NCI-H128 (cell line): ENCODE results near the gene SREBF2.

ENCODE experiments used
- DNase-seq: peaks from one replicate; lab custom pipeline; 2025; ENCODE audit not compliant: unreplicated experiment; lab: John Stamatoyannopoulos, UW

The SREBF2 gene

GRCh38 chr22:41875531-41876270 is 42.8 kb downstream of the SREBF2 start:
- no peak for DNase-seq

DNA sequence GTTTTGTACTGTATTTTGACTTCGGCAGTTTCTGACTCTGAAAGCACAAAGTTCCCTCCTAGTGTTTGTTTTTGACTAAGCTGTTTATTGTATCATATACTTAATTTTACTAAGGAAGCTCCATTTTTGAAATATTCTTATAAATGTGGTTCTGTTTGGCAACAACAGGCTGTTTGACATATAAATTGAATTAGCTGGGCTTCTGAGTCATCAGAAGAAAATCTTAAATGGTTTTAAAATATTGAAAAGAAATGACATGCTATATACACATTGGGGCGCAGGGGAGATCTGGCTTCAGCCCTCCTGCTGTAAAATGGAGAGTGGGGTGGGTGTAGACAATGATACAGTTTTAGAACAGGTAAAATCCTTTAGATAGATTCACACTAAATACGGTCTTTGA is 43.4 kb downstream of the SREBF2 start:
- no peak for DNase-seq

DNA sequence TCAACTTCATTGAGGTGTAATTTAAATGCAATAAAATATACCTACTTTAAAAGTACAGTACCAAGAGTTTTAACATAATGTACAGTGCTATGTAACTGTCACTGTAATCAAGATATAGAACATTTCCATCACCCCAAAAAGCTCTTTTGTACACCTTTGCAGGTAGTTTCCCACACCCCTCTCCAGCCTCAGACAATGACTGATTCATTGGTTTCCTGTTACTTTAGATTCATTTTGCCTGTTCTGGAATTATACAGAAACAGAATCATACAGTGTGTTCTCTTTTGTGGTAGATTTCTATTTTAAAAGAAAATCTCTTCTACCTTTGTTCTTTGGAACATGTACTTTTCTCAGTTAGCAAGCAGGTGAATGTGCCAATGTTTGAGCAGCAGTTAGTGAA is 43.8 kb downstream of the SREBF2 start:
- no peak for DNase-seq

- DNase-seq, result no peak
Observed at GRCh38 chr22:41880653-41881052, 47.7 kb downstream of the SREBF2 start.

- DNase-seq, result no peak
Observed at GRCh38 chr22:41883400-41883799, 50.5 kb downstream of the SREBF2 start.

- no peak for DNase-seq
Observed at GRCh38 chr22:41885116-41885515, 52.2 kb downstream of the SREBF2 start.

GRCh38 chr22:41885516-41885915 is 52.6 kb downstream of the SREBF2 start:
- no peak for DNase-seq

DNA sequence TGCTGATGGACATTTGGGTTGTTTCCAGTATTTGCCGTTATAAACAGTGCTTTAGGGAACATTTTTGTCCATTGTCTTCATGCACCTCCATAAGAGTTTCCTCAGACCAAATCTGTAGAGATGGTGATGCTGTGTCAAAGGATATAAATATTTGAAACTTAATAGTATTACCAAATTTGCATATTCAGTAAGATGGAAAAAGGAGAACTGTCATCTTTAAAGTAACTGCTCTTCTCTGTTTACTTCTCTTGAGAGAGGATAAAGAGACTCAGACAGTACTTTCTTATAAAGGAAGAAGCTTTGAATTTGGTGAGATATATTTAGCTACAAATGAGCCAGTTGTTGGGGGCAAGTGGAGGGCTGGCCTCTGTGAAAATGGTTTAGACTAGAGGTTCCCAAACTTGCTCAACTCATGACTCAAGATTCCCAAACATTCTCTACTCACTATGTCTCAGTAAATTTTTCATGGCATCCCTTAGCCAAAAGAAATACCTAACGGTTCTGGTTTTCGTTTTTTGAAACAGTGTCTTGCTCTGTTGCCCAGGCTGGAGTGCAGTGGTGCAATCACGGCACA is 55.8 kb downstream of the SREBF2 start:
- no peak for DNase-seq

DNA sequence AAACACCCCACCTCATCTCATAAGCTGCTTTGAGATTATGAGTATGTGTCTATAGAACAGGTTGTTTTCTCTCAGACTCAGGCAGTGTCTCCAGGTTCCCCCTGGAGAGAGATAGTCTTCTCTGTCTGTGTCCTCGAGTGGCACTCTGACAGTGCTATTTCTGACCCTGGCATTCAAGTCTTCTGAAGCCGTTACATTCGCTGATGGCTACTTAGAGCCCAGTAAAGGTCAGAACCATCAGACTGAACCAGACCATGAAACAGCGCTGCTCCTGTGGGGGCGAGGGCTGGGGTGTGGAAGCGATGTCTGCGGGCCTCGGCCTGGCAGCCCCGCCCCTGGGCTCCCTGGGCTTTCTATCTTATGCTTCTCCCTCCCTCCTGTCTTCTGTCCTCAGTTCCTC is 58.5 kb downstream of the SREBF2 start:
- DNase-seq, result no peak

DNA sequence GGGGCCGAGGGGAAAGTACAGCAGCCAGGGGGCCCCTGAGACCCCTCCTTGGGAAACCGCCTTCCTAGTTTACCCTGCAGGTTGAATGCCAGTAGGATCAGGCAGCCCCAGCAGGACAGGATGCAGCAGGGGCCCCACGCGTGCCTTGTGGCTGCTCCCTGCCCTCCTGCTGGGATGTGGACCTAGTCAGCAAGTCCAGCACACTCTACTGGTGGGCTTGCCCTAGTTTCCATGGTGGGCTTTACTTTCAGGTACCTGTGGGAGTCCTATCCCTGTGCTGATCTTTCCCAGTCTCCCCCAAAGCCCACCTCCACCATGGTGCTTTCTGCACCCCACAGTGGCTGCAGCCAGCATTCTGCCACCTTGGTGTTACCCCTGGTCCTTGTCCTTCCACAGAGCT is 59.8 kb downstream of the SREBF2 start:
- no peak for DNase-seq

GRCh38 chr22:41893591-41894375 is 60.9 kb downstream of the SREBF2 start:
- DNase-seq, result no peak

GRCh38 chr22:41898645-41899044 is 65.7 kb downstream of the SREBF2 start:
- no peak for DNase-seq

- DNase-seq, result no peak
Observed at GRCh38 chr22:41899110-41899509, 66.2 kb downstream of the SREBF2 start.

- DNase-seq, result no peak
Observed at GRCh38 chr22:41899992-41900651, 67.2 kb downstream of the SREBF2 start.

GRCh38 chr22:41900652-41901312 is 67.9 kb downstream of the SREBF2 start:
- DNase-seq, result no peak

- no peak for DNase-seq
Observed at GRCh38 chr22:41902016-41902415, 69.1 kb downstream of the SREBF2 start.

GRCh38 chr22:41902932-41903421 is 70.1 kb downstream of the SREBF2 start:
- no peak for DNase-seq

GRCh38 chr22:41904450-41905410 is 71.8 kb downstream of the SREBF2 start:
- no peak for DNase-seq

DNA sequence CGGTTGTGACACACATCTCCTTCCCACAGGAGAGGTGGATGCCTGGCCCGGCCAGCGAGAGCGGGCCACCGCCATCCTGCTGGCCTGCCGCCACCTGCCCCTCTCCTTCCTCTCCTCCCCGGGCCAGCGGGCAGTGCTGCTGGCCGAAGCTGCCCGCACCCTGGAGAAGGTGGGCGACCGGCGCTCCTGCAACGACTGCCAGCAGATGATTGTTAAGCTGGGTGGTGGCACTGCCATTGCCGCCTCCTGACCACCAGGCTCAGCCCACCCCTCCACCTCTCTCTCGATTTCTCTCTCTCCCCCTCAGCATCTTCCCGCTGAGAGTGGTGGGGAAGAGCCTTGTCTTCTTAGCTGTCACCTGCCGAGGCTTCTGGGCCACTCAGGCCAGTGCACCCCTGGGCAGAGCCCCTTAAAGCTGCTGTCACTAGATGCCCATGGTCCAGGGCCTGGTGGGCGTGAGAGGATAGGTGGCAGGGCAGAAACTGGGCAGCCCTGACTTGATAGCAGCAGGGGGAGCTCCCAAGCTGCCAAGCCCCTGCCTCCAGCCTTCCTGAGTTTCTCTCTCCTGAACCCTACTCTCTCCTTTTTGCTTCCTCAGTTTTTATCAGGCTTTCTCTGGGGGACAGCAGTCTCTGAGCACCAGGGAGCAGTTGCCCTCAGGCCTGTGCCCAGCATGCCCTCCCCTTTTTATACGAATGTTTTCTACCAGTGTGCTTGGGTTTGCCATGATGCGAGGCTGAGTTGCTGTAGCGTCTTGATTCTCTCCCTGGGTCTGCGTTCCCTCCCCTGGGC is 72.7 kb downstream of the SREBF2 start:
- DNase-seq, result no peak
